Measurements from ENCODE around the gene WDR49. TPM values are rescaled to one million over a fixed set of nuclear protein-coding genes. Genes with fewer than 3 reads are reported as not detected.

Gene WDR49
- total RNA-seq, 1 donor from 2014 or later = not detected

- Histone ChIP-seq H3K79me2 (ENCODE audit: low read depth) (no peaks in the 10 kb centered on the region), H3K9ac (no peak overlapping the region), H4K20me1 (ENCODE audit: low read depth) (no peaks in the 10 kb centered on the region), H3K4me3 (no peak overlapping the region), H3K27ac (no peak overlapping the region), H3K27me3 (no peaks in the 10 kb centered on the region), H3K9me3 (ENCODE audit: low read depth) (no peaks in the 10 kb centered on the region), H2AFZ (replicated peaks) (no peak overlapping the region), H3F3A (ENCODE audit: low read depth) (no peaks in the 10 kb centered on the region), H3K4me1 (peaks cover 21% of the 10 kb centered on the region), H3K36me3 (no peaks in the 10 kb centered on the region), H3K4me2 (no peak overlapping the region)
- H3K9me3 Mint-ChIP-seq = no peaks in the 10 kb centered on the region
- H3K27me3 Mint-ChIP-seq (ENCODE audit: insufficient read depth, low read depth) = no peaks in the 10 kb centered on the region
- no peaks in the 10 kb centered on the region for H3K36me3 Mint-ChIP-seq
- TF ChIP-seq CTCF (IDR thresholded peaks at IDR 0.05) = no peak
- no peak for TF ChIP-seq EZH2phosphoT487 (IDR thresholded peaks at IDR 0.05)
- no peak for TF ChIP-seq EZH2 (IDR thresholded peaks at IDR 0.05)
- H3K27ac Mint-ChIP-seq = no peak overlapping the region
- peaks cover 8% of the 10 kb centered on the region for H3K4me1 Mint-ChIP-seq
- DNase-seq (ENCODE audit: low spot score) = no peak
- H3K4me3 Mint-ChIP-seq = no peak overlapping the region
These were observed 47.9 kb downstream of the WDR49 start for GRCh38 chr3:167605871-167606270.

DNA sequence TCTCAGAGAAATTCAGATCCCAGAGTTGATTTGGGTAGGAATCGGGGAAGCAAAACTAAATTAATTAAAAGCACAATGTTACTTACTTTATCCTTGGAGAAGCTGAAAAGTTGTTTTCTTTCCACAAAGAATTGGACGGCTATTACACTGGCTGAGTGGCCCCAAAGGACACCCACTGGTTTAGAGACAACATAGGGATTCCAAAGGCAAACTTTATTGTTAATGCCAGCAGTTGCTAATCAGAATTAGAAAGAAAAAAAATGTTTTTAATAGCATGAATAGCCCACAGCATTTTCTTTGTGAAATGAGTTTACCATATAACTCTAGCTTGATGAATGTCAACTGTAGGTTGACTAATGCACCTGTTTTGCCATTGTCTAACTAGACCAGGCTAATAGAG lies 51.7 kb downstream of the WDR49 start:
- H3K4me1 Mint-ChIP-seq = peaks cover 8% of the 10 kb centered on the region
- peak overlapping the region; percentile 70 for H3K4me2 ChIP-seq
- peaks cover 21% of the 10 kb centered on the region for H3K4me1 ChIP-seq
- no peak overlapping the region for H3K4me3 ChIP-seq
- DNase-seq (ENCODE audit: low spot score) = peak; percentile 16
- H3K9ac ChIP-seq = no peak overlapping the region
- H3K36me3 Mint-ChIP-seq = peaks cover 6% of the 10 kb centered on the region
- no peak overlapping the region for H3K4me3 Mint-ChIP-seq
- H3F3A ChIP-seq (ENCODE audit: low read depth) = no peaks in the 10 kb centered on the region
- H3K9me3 Mint-ChIP-seq = peaks cover 17% of the 10 kb centered on the region
- no peaks in the 10 kb centered on the region for H3K27me3 ChIP-seq
- H2AFZ ChIP-seq (replicated peaks) = no peak overlapping the region
- no peaks in the 10 kb centered on the region for H3K36me3 ChIP-seq
- H3K27me3 Mint-ChIP-seq (ENCODE audit: insufficient read depth, low read depth) = no peaks in the 10 kb centered on the region
- no peaks in the 10 kb centered on the region for H3K79me2 ChIP-seq (ENCODE audit: low read depth)
- H3K9me3 ChIP-seq (ENCODE audit: low read depth) = no peaks in the 10 kb centered on the region
- no peak overlapping the region for H3K27ac Mint-ChIP-seq
- no peaks in the 10 kb centered on the region for H4K20me1 ChIP-seq (ENCODE audit: low read depth)
- TF ChIP-seq EZH2phosphoT487 (IDR thresholded peaks at IDR 0.05) (peak; percentile 29), EZH2 (IDR thresholded peaks at IDR 0.05) (no peak), CTCF (IDR thresholded peaks at IDR 0.05) (no peak)
- no peak overlapping the region for H3K27ac ChIP-seq

GRCh38 chr3:167587651-167588050 lies 66.1 kb downstream of the WDR49 start:
- Mint-ChIP-seq H3K4me1 (no peaks in the 10 kb centered on the region), H3K27ac (no peak overlapping the region), H3K36me3 (no peaks in the 10 kb centered on the region), H3K27me3 (ENCODE audit: insufficient read depth, low read depth) (no peaks in the 10 kb centered on the region), H3K4me3 (no peak overlapping the region), H3K9me3 (no peaks in the 10 kb centered on the region)
- no peak overlapping the region for H3K4me2 ChIP-seq
- no peak overlapping the region for H2AFZ ChIP-seq (replicated peaks)
- peaks cover 7% of the 10 kb centered on the region for H3K4me1 ChIP-seq
- H3K9ac ChIP-seq = no peak overlapping the region
- TF ChIP-seq EZH2phosphoT487 (IDR thresholded peaks at IDR 0.05) (no peak), CTCF (IDR thresholded peaks at IDR 0.05) (no peak), EZH2 (IDR thresholded peaks at IDR 0.05) (no peak)
- H3K79me2 ChIP-seq (ENCODE audit: low read depth) = no peaks in the 10 kb centered on the region
- no peak for DNase-seq (ENCODE audit: low spot score)
- H4K20me1 ChIP-seq (ENCODE audit: low read depth) = no peaks in the 10 kb centered on the region
- H3K4me3 ChIP-seq = no peak overlapping the region
- H3K27ac ChIP-seq = no peak overlapping the region
- H3K9me3 ChIP-seq (ENCODE audit: low read depth) = no peaks in the 10 kb centered on the region
- no peaks in the 10 kb centered on the region for H3F3A ChIP-seq (ENCODE audit: low read depth)
- H3K36me3 ChIP-seq = no peaks in the 10 kb centered on the region
- no peaks in the 10 kb centered on the region for H3K27me3 ChIP-seq
